Caco-2 (cell line): ENCODE measurements around the gene MOV10L1. TPM values are rescaled to one million over a fixed set of nuclear protein-coding genes. Genes with fewer than 3 reads are reported as not detected.

Experiments used
- BruUV-seq: library from RNA; stranded (reverse); fragments of 400-500 nt; replicated peaks from 2 replicates; lab custom pipeline; 2021; lab: Mats Ljungman, UMichigan
- CTCF ChIA-PET: fragments of 300-600 bp; sonication (Branson Sonifier 250); formaldehyde crosslinking; loops from one replicate; lab custom pipeline; 2022; ENCODE audit warnings: antibody characterized with exemption; lab: Charles Lee
- POLR2A ChIA-PET: fragments of 300-600 bp; sonication (Branson Sonifier 250); formaldehyde crosslinking; loops from one replicate; lab custom pipeline; 2022; ENCODE audit warnings: antibody characterized with exemption; lab: Charles Lee
- DNase-seq, 2 experiments: peaks; one replicate each; pipeline versions ENCODE4 v3.0.0 to v3.0.0-alpha.2; 2020 to 2022
- H3K27me3 ChIP-seq: replicated peaks from 2 replicates; pipeline ENCODE4 v1.6.0; 2011; ENCODE audit warnings: low read length; ENCODE audit not compliant: control insufficient read depth, insufficient read depth
- H3K36me3 ChIP-seq: 2 replicates; pipeline ENCODE4 v1.5.1; 2011; ENCODE audit warnings: low read length; ENCODE audit not compliant: control insufficient read depth, insufficient read depth
- H3K4me1 ChIP-seq: fragments of 250-450 bp; sonication (Bioruptor Pico); 2 replicates; pipeline ENCODE4 v1.5.1; 2020; ENCODE audit warnings: mild to moderate bottlenecking
- H3K4me3 ChIP-seq: 2 replicates; pipeline ENCODE4 v1.5.1; 2011; ENCODE audit warnings: low read depth, mild to moderate bottlenecking, control low read depth, low read length
- H3K9me3 ChIP-seq: fragments of 250-450 bp; sonication (Bioruptor Pico); 2 replicates; pipeline ENCODE4 v1.5.1; 2020; ENCODE audit warnings: mild to moderate bottlenecking, moderate library complexity
- H3K27ac Mint-ChIP-seq: one replicate; pipeline ENCODE4 v1.8.0; 2022; ENCODE audit warnings: mixed read lengths; ENCODE audit not compliant: unreplicated experiment
- H3K27me3 Mint-ChIP-seq: one replicate; pipeline ENCODE4 v1.8.0; 2022; ENCODE audit warnings: mixed read lengths; ENCODE audit not compliant: insufficient read depth, unreplicated experiment
- H3K36me3 Mint-ChIP-seq: one replicate; pipeline ENCODE4 v1.8.0; 2022; ENCODE audit warnings: mild to moderate bottlenecking, mixed read lengths; ENCODE audit not compliant: insufficient read depth, unreplicated experiment
- H3K4me1 Mint-ChIP-seq: one replicate; pipeline ENCODE4 v1.8.0; 2022; ENCODE audit warnings: low read depth, mixed read lengths; ENCODE audit not compliant: unreplicated experiment
- H3K4me3 Mint-ChIP-seq: one replicate; pipeline ENCODE4 v1.8.0; 2022; ENCODE audit warnings: mild to moderate bottlenecking, moderate library complexity, mixed read lengths; ENCODE audit not compliant: unreplicated experiment
- H3K9me3 Mint-ChIP-seq: one replicate; pipeline ENCODE4 v1.8.0; 2022; ENCODE audit warnings: mixed read lengths; ENCODE audit not compliant: unreplicated experiment
- intact Hi-C: fragments of 100-400 bp; cut with micrococcal nuclease; formaldehyde crosslinking; loops from one replicate; pipeline ENCODE4 v1.10.0; 2022; ENCODE audit not compliant: unreplicated experiment
- total RNA-seq: library from RNA; stranded (reverse); gene quantifications from 2 replicates; pipeline ENCODE4 v1.2.3, GENCODE V29; 2022
- TF ChIP-seq, protein P1 (sequence below), 2 experiments: fragments of 200-600 bp in 1 of 2; IDR thresholded peaks; 1 replicate in 1 of 2; 2 replicates in 1 of 2; pipeline versions ENCODE4 v1.5.1 to v1.8.0; 2011 to 2022; ENCODE audit warnings: antibody characterized with exemption in 1 of 2, control low read depth in 1 of 2, inconsistent platforms in 1 of 2, low read depth in 1 of 2, low read length in 1 of 2, mild to moderate bottlenecking in 1 of 2, moderate library complexity in 1 of 2; ENCODE audit not compliant: insufficient read depth in 1 of 2, severe bottlenecking in 1 of 2, unreplicated experiment in 1 of 2

Gene MOV10L1
- total RNA-seq, 1 experiment from 2014 or later: not detected

DNA sequence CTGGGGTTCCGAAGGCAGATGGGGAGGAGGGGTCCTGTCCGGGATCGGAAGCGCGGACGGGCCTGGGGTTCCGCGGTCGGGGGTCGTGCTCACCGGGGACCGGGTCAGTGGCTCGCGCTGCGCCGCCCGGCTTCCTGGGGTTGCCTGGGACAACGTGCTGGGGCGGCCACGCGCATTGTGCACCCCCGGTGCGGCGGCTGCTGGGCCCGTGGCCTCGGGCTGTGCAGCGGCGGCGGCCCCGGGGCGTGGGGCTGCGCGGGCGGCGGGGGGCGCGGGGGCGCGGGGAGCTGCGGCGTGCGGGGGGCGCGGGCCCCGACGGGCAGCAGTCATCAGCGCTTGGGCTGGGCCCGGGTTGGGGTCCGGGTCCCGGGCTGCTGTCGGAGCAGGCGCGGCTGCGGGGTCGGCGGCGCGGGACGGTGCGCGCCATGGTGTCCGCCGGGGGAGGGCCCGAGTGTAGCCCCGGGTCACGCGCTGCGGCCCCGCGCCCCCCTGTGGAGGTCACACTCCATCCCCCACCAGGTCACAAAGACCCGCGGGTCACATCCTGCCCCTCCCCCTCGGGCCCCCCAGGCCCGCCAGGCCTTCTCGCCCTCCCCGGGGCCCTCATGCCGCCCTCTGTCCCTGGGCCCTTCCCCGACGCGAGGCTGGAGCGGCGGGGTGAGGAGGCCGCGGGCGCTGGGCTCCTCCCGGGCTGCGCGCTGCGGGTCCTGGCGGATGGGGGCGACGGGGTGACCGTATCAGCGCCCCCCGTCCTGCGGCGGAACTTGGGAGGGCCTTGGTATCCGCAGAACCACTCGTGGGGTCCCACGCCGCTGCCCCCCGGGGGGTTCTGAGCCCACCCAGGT, 31.5 kb upstream of the MOV10L1 start, which contains the start of gene TTLL8:
Gene TTLL8 (minus strand): TSS at position 238 of the 845 bp plus-strand sequence.
- intact Hi-C loops: no loop called here
- H3K9me3 Mint-ChIP-seq: peaks cover 6% of the 10 kb centered on the region
- no peak within 1 kb of the TSS for H3K4me3 ChIP-seq
- no TSS peak for BruUV-seq
- H3K27ac Mint-ChIP-seq: no peak within 1 kb of the TSS
- POLR2A ChIA-PET: no interaction called here
- H3K27me3 Mint-ChIP-seq: no peaks in the 10 kb centered on the region
- TF ChIP-seq, protein P1, sequence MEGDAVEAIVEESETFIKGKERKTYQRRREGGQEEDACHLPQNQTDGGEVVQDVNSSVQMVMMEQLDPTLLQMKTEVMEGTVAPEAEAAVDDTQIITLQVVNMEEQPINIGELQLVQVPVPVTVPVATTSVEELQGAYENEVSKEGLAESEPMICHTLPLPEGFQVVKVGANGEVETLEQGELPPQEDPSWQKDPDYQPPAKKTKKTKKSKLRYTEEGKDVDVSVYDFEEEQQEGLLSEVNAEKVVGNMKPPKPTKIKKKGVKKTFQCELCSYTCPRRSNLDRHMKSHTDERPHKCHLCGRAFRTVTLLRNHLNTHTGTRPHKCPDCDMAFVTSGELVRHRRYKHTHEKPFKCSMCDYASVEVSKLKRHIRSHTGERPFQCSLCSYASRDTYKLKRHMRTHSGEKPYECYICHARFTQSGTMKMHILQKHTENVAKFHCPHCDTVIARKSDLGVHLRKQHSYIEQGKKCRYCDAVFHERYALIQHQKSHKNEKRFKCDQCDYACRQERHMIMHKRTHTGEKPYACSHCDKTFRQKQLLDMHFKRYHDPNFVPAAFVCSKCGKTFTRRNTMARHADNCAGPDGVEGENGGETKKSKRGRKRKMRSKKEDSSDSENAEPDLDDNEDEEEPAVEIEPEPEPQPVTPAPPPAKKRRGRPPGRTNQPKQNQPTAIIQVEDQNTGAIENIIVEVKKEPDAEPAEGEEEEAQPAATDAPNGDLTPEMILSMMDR (IDR thresholded peaks at IDR 0.05; ENCODE audit: insufficient read depth in 1 of 2, low read depth in 1 of 2, low read length in 1 of 2, severe bottlenecking in 1 of 2, unreplicated experiment in 1 of 2): no peak
- H3K9me3 ChIP-seq: no peaks in the 10 kb centered on the region
- H3K27me3 ChIP-seq: no peaks in the 10 kb centered on the region
- no peak for DNase-seq
- no peaks in the 10 kb centered on the region for H3K36me3 ChIP-seq
- peaks cover 7% of the 10 kb centered on the region for H3K4me1 ChIP-seq
- CTCF ChIA-PET: interaction anchor here (0.9 to 1.1 kb wide), 2 partner anchors 28 to 127 kb away, joined by 3 read pairs; no protein-coding TSS in a partner anchor
- H3K36me3 Mint-ChIP-seq: no peaks in the 10 kb centered on the region
- no peaks in the 10 kb centered on the region for H3K4me1 Mint-ChIP-seq
- H3K4me3 Mint-ChIP-seq: no peak within 1 kb of the TSS

DNA sequence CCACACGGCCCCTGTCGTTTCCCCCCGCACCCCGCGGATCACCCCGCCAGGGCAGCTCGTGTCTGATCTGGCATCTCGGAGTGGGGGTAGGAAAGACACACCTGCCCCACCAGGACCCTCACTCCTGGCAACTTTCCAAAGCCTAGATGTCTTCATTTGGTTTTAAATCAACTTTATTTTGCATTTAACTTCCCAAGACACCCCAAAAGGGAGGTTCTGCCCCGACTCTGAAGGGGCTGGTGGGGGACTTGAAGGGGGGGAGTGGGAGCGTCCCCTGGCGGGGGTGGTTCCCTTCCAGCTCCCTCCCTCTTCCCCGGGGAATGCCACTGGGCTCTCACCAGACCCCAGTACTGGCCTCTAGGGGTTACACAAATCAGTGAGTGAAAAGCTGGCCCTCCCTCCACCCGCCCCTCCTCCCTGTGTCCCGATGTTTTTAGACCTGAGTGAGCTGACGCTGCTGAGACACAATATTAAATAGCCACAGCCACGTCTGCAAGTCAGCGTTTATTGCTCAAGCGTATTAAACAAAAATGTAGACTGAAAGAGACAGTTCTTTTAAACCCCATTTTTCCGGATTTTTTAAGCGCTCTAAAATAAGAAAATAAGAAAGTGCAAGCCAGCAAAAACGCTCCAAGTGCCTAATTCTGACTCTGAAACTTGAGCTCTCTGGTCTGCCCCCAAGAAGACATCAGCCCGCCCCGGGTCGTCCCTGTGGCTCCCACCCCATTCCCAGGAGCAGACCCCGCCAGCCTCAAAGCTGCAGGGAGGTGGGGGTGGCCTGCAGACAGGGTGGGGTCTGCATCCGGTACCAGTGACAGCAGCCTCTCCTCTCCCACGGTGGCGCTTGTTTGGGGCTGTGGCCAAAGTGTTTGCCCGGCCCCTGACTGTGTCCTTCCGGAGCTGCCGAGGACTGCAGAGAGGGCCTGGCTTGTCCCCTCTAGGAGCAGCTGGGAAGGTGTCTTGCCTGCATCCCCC, 30.6 kb upstream of the MOV10L1 start:
- BruUV-seq: no TSS peak
- Mint-ChIP-seq H3K36me3 (no peaks in the 10 kb centered on the region), H3K9me3 (no peaks in the 10 kb centered on the region), H3K4me3 (no peak overlapping the region), H3K4me1 (no peaks in the 10 kb centered on the region), H3K27me3 (no peaks in the 10 kb centered on the region), H3K27ac (no peak overlapping the region)
- Histone ChIP-seq H3K9me3 (no peaks in the 10 kb centered on the region), H3K36me3 (no peaks in the 10 kb centered on the region), H3K27me3 (no peaks in the 10 kb centered on the region), H3K4me1 (peaks cover 7% of the 10 kb centered on the region), H3K4me3 (no peak overlapping the region)
- intact Hi-C loops: no loop called here
- POLR2A ChIA-PET: no interaction called here
- TF ChIP-seq, protein P1 (IDR thresholded peaks at IDR 0.05; ENCODE audit: insufficient read depth in 1 of 2, low read depth in 1 of 2, low read length in 1 of 2, severe bottlenecking in 1 of 2, unreplicated experiment in 1 of 2): no peak
- CTCF ChIA-PET: interaction anchor here (0.9 to 1.1 kb wide), 2 partner anchors 29 to 128 kb away, joined by 3 read pairs; no protein-coding TSS in a partner anchor
- DNase-seq: no peak

DNA sequence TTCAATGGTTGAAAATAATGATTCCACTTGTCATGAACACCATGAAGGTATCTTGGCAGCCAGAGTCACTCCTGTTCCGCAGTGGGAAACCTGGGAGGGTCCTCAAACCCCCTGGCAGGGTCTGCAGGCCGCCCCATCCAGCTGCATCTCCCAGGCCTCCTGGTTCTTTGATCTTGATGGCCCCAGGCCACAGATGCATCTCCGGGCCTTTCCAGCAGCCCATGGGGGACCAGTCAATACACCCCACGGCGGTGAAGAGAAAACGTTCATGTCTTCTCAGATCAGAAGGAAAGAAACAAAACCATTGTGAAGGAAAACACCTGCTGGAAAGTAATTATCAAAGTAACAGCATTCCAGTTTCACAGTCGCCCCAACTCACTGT, 29.9 kb upstream of the MOV10L1 start:
- H3K4me3 ChIP-seq: no peak overlapping the region
- no TSS peak for BruUV-seq
- no peak for DNase-seq
- TF ChIP-seq, protein P1 (IDR thresholded peaks at IDR 0.05; ENCODE audit: insufficient read depth in 1 of 2, low read depth in 1 of 2, low read length in 1 of 2, severe bottlenecking in 1 of 2, unreplicated experiment in 1 of 2): no peak
- Mint-ChIP-seq H3K4me3 (no peak overlapping the region), H3K36me3 (no peaks in the 10 kb centered on the region), H3K27ac (no peak overlapping the region), H3K9me3 (no peaks in the 10 kb centered on the region), H3K4me1 (no peaks in the 10 kb centered on the region), H3K27me3 (no peaks in the 10 kb centered on the region)
- ChIA-PET POLR2A (no interaction called here), CTCF (interaction anchor here (1.0 to 1.6 kb wide), 4 partner anchors 23 to 129 kb away, joined by 4 read pairs; no protein-coding TSS in a partner anchor)
- H3K27me3 ChIP-seq: no peaks in the 10 kb centered on the region
- H3K9me3 ChIP-seq: no peaks in the 10 kb centered on the region
- peaks cover 7% of the 10 kb centered on the region for H3K4me1 ChIP-seq
- H3K36me3 ChIP-seq: no peaks in the 10 kb centered on the region
- intact Hi-C loops: no loop called here
